Activated CD4-positive, alpha-beta T cell treated with anti-CD3 and anti-CD28 coated beads, Interleukin-2, amount 50 U/mL, for 24 hours (primary cell): ENCODE measurements around the gene MAN1A1.

ENCODE experiments used
- DNase-seq, 2 donors: peaks; one replicate each; pipeline ENCODE4 v3.0.0-alpha.2; 2020; ENCODE audit warnings: low read depth in 1 of 2, low spot score in 1 of 2

The MAN1A1 gene

GRCh38 chr6:119204719-119205118 is 144.8 kb downstream of the MAN1A1 start:
- no peak for DNase-seq

DNA sequence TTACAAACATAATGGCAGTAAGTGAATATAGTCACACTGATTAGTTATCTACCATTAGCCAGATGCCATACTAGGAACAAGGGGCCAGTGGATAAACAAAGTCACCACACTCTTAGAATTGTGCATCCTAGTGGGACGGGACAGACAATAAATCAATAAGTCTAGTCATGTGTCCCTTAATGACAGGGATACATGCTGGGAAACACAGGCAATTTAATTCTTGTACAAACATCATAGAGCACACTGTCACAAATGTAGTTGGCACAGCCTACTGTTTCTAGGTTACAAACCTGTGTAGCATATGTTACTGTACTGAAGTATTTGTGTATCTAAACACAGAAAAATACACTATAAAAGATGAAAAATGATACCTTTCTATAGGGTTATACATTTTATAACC is 148.1 kb downstream of the MAN1A1 start:
- DNase-seq = no peak

- no peak for DNase-seq
These were observed 148.9 kb downstream of the MAN1A1 start for GRCh38 chr6:119200512-119201175.

DNA sequence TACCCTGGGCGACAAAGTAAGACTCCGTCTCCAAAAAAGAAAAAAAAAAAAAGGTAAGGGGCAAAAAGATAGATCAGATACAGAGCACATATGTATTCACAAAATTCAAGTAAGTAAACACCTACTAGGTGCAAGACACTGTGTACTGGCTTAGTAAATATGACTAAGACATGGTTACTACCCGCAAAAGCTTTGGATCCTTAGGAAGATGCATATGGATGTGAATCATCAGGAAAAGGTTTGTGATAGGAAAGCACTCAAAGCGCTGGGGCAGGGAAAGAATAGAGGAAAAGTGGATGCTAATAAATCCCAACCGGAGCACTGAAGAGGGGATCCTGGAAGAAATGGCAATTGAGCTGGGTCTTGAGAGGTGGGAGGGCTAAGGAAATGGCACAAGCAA is 152.3 kb downstream of the MAN1A1 start:
- no peak for DNase-seq

DNA sequence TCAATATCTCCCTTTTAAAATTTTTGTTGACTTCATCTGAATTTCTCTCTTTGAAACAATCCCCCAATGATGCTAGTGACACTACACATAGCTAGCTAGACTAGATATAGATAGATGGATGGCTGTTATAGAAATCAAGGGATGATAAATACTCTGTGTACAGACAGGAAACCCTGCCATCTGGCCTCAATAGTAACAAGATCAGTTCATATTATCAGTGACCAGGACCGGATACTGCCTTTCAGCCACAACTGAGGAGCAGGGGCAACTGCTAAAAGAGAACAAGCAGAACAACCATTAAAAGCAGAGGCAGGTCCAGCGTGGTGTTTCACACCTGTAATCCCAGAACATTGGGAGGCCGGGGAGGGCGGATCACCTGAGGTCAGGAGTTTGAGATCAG is 152.8 kb downstream of the MAN1A1 start:
- no peak for DNase-seq

GRCh38 chr6:119195848-119196247 is 153.7 kb downstream of the MAN1A1 start:
- no peak for DNase-seq

DNA sequence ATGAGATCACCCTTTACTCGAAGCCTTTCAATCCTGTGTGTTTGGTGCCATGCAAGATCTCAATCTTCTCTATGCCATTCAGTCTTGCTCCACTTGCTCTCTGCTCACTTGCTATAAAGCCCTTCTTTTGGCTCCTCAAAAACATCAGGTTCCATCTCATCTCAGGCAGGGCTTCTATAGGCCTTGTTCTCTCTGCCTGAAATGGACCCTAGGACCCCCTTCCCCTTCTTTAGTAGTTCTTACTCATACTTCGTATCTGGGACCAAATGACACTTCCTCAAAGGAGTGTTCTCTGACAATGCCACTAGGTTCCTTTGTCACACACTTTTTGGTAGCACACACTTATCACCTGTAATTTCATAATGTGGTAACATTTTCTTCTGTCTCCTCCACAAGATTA is 154.4 kb downstream of the MAN1A1 start:
- DNase-seq = no peak

GRCh38 chr6:119193707-119194106 is 155.9 kb downstream of the MAN1A1 start:
- DNase-seq = no peak

DNA sequence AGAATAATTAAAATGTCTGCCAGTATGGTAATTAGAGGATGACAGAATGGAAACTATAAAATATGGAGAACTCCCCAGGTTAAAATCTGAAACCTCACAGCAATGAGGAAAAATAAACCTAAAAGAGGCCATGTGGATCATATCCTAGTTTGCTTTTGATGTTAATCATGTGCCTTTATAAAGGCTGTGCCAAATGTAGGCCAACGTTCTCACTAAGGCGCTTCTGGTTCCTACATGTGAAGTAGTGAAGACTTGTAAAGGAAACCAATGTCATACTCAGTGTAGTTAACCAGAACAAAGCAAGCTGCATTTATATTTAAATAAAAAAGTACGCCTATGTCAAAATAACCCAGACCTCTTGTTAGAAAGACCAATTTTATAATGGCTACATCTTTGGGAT is 157.4 kb downstream of the MAN1A1 start:
- DNase-seq = no peak

DNA sequence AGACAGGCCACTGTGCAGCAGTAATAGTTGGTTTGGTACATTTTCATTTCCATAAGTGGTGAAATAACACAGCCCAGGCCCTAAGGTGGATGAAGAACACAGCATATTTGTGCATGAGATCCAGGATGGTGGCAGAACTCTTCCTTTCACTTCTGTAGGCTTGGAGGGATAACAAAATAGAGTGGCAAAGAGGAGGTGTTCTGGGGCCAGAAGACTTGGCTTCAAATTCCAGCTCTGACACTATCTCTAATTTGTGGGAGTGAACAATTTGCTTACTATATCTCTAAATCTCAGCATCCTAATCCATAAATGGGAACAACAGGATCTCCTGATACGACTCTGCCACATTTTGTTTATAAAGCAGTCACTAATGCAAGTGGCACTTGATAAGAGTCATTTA is 159.4 kb downstream of the MAN1A1 start:
- no peak for DNase-seq

DNA sequence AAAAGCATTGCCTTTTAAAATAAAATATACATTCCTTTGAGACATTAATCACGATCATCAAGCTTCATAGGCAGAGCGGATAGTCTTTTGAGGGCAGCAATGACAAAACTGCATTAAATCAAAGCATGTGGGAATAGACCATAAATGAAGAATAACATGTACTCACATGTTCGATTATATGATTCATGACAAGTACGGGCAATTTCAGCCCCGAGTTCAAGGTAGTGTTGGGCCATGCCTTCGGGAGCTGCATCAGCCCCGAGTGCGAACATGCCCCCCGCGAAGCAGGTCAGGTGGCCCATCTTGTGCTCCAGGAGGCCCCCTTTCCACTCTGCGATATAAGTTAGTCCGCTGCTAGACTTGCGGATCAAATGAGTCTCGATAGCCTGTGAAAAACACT is 160.1 kb downstream of the MAN1A1 start:
- DNase-seq = no peak

DNA sequence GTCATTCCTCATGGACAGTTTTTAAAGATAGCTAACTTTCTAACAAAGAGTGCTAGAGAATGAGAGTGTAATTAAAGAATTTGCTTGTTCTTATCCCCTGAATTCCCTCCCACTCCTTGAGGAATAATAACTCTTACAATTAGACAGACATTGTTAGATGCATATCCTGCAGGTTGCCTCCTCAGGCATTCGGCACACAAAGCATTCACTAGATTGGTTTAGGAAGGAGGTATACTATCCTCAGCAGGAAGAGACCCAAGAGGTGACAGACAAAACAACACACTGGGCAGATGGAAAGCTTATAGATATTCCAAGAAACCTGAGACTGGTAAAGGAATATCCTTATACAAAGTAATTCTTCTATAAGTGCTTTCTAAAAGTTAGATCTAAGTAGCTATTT is 162.0 kb downstream of the MAN1A1 start:
- DNase-seq = no peak

DNA sequence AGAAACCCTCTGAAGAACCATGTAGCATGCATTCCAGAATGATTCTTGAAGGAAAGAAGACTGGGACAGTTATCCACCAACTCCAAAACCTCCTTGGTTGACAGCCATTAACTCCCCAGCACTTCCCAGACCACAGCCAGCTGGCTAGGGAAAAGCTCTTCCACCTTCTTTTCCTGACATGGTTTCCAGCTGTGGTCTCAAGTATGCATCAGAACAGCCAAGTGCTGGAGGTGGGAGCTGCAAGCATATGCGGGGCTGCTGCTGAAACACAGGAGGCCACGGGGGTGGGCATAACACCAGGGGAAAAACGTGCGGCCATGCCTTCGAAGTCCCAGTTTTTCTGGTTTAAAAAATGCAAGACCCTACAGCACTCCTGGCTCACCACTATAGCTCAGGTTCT is 163.1 kb downstream of the MAN1A1 start:
- no peak for DNase-seq

DNA sequence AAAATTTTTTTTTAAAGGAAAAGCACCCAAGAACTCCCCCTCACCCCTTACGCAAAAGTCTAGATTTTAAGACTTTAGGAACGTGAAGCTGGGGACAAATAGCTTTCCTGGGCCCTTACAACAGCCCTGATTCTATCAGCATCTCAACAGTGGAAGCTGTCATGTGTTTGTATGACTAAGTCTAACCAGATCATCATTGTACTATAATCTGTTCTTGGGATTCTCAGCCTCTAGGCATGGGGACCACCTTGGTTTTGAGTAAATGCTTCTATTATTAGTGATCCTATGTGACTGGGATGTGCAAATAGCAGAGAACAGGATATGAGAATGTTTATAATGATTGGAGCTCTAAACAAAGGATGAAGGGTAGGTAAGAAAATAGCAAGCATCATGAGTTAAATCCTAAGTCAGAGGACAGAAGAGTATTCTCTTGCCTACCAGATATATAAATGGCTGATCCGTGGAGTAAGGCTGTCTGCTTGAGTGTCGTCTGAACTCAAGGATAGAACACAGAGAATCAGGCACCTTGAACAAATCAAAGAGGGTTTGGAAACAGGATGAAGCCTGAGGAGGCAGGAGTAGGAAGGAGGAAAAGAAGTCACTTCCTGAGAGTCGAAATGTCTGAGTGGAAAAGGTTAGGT is 165.4 kb downstream of the MAN1A1 start:
- DNase-seq = no peak

DNA sequence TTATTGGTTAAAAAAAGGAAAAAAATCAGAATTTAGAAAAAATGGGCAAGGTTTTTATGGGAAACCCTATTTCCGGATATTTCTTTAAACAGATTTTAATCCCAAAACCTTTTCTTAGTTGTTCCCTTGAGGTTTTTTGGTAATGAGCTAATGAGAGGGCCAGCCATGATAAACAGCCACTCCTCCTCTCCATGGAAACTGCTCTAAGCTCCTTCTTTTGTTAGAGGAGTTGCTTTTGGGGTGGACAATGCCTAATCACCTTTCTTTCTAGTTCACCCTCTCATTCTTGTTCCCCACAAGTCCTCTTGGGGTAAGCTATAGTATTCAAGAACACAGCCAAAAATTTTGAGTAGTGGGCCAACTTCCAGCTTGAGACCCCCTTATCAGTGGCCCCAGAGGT is 166.1 kb downstream of the MAN1A1 start:
- DNase-seq = no peak

GRCh38 chr6:119182875-119183274 is 166.7 kb downstream of the MAN1A1 start:
- DNase-seq = no peak

- no peak for DNase-seq
These were observed 167.3 kb downstream of the MAN1A1 start for GRCh38 chr6:119182216-119182803.

GRCh38 chr6:119181046-119181445 is 168.5 kb downstream of the MAN1A1 start:
- DNase-seq = no peak

GRCh38 chr6:119179842-119180241 is 169.7 kb downstream of the MAN1A1 start:
- no peak for DNase-seq

- DNase-seq = no peak
These were observed 170.5 kb downstream of the MAN1A1 start for GRCh38 chr6:119179062-119179461.

- DNase-seq = no peak
These were observed 173.1 kb downstream of the MAN1A1 start for GRCh38 chr6:119176445-119176844.

DNA sequence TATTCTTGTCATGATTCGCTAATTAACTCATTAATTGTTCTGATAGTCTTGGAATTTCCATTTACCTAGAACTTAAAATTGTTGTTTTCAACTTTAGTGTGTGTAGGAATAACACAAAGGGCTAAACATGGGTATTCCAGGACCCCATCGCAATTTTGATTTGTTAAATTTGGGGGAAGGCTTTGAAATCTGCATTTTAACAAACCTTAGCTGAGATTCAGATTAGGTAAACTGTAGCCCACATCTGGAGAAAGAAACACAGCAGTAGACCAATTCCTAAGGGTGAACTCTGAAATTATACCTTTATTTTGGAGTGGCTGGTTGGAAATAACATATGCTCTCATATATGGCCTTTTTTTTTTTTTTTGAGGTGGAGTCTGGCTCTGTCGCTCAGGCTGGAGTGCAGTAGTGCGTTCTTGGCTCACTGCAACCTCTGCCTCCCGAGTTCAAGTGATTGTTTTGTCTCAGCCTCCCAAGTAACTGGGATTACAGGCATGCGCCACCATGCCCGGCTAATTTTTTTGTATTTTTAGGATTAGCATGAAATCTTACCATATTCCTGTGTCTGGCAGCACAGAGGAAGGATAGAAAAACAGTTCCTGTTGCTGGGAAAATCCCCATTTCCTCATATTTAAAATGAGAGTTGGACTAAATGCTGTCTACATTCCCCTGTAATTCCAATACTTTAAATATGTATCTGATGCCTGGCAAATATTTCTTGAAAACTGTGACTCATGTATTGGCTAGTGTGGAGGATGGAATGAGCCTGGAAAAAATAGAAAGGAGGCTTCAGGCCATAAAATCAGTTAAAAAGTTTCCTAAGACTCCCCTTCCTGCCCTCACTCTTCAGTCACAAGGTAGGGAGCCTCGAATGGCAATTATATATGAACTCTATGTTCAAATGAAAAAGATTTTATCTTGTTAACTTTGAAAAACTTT is 174.4 kb downstream of the MAN1A1 start:
- no peak for DNase-seq
